HG03175 (cell line): ENCODE measurements around the gene NWD2.
A peak's percentile ranks its signal among the peaks of the same experiment; 100 is the strongest.
"Not testable (repeated sequence)": the region's sequence is repeated elsewhere in the genome, so short reads cannot be mapped to it uniquely, and the experiment has no call there.

Experiments
- ATAC-seq: cut with Tn5 transposase; IDR thresholded peaks from one replicate; pipeline ENCODE4 v1.9.1; 2021; ENCODE audit warnings: mild to moderate bottlenecking, moderate library complexity; ENCODE audit not compliant: unreplicated experiment

Gene NWD2

GRCh38 chr4:37389967-37390580 is 145.5 kb downstream of the NWD2 start:
- ATAC-seq, result peak; percentile 77

GRCh38 chr4:37392521-37393255 is 148.1 kb downstream of the NWD2 start:
- ATAC-seq, result no peak

- no peak for ATAC-seq
These were observed 148.8 kb downstream of the NWD2 start for GRCh38 chr4:37393321-37393720.

- peak; percentile 37 for ATAC-seq
These were observed 149.3 kb downstream of the NWD2 start for GRCh38 chr4:37393889-37394288.

GRCh38 chr4:37397505-37397904 is 153.0 kb downstream of the NWD2 start:
- no peak for ATAC-seq

- peak; percentile 72 for ATAC-seq
These were observed 155.8 kb downstream of the NWD2 start for GRCh38 chr4:37400241-37400881.

GRCh38 chr4:37407938-37408826 is 163.6 kb downstream of the NWD2 start:
- not testable (repeated sequence) for ATAC-seq

GRCh38 chr4:37413612-37414011 is 169.1 kb downstream of the NWD2 start:
- not testable (repeated sequence) for ATAC-seq

- no peak for ATAC-seq
These were observed 171.4 kb downstream of the NWD2 start for GRCh38 chr4:37415845-37416369.

GRCh38 chr4:37421614-37422013 is 177.1 kb downstream of the NWD2 start:
- ATAC-seq, result no peak

- no peak for ATAC-seq
These were observed 177.6 kb downstream of the NWD2 start for GRCh38 chr4:37422102-37422501.

GRCh38 chr4:37422638-37423037 is 178.1 kb downstream of the NWD2 start:
- ATAC-seq, result no peak

GRCh38 chr4:37423310-37423709 is 178.8 kb downstream of the NWD2 start:
- no peak for ATAC-seq

GRCh38 chr4:37424753-37425152 is 180.2 kb downstream of the NWD2 start:
- ATAC-seq, result no peak

- ATAC-seq, result no peak
These were observed 181.3 kb downstream of the NWD2 start for GRCh38 chr4:37425857-37426256.

GRCh38 chr4:37427193-37427592 is 182.7 kb downstream of the NWD2 start:
- ATAC-seq, result no peak

- no peak for ATAC-seq
These were observed 185.4 kb downstream of the NWD2 start for GRCh38 chr4:37429906-37430305.

- no peak for ATAC-seq
These were observed 186.3 kb downstream of the NWD2 start for GRCh38 chr4:37430718-37431416.

GRCh38 chr4:37431417-37431743 is 186.8 kb downstream of the NWD2 start:
- peak; percentile 78 for ATAC-seq

GRCh38 chr4:37434469-37434868 is 189.9 kb downstream of the NWD2 start:
- ATAC-seq, result no peak
